HG03460 (cell line): ENCODE measurements around the gene PRKCZ.

Experiments
- ATAC-seq: cut with Tn5 transposase; IDR thresholded peaks from one replicate; pipeline ENCODE4 v1.9.1; 2021; ENCODE audit not compliant: unreplicated experiment

The PRKCZ gene

GRCh38 chr1:2100780-2101108 is 50.5 kb downstream of the PRKCZ start:
- no peak for ATAC-seq

DNA sequence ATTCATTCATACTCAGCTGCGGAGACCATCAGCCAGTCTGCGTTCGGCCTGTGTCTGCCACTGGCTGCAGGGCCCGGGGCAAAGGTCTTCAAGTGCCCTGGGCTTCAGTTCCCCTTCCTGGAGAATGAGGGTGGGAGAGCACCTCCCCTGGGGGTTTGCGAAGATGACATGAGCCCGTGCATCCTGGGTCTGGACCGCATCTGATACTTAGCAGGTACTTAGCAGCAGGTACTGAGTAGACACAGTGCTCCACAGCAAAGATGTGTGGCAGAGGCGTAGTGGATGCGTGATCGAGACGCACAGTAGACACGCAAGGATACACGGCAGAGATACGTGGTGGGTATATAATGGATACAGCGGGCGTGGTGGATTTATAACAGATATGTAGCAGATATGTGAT is 51.3 kb downstream of the PRKCZ start:
- no peak for ATAC-seq

- no peak for ATAC-seq
Measured at GRCh38 chr1:2101946-2102345, 51.7 kb downstream of the PRKCZ start.

DNA sequence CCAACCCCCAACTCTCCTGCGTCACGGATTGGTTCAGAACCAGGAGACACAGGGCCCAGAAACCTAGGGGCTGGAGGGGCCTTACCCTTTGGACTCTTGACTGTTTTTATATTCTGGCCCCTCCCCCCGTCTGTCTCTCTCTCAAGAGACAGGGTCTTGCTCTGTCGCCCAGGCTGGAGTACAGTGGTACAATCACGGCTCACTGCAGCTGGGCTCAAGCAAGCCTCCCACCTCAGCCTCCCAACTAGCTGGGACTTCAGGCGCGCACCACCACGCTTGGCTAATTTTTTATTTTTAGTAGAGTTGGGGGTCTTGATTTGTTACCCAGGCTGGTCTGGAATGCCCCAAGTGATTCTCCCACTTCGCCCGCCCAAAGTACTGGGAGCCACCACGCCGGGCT is 52.5 kb downstream of the PRKCZ start:
- no peak for ATAC-seq

DNA sequence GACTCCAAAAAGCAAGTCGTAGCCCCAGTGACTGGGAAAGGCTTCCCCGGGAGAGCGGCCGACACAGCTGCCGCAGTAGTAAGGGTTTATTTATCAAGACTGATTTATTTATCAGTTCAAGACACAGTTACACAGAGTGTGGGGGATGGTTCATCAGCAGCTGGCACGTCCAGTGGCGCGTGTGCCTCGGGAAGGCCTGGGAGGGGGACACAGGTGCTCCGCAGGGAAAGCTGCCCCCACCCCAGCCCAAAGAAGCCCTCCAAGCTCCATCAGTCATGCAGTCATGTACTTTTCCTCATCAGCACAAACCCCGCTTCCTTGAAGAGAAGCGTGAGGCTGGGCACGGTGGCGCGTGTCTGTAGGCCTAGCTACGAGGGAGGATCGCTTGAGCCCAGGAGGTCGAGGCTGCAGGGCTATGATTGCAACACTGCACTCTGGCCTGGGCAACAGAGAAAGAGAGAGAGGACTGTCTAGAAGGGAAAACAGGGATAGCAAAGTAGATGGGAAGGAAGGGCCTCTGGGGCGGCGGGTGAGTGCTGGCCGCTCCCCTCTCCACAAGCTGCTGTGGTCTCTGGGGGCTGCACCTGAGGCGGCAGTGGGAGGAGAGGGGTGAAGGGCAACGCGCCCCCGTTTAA is 53.2 kb downstream of the PRKCZ start:
- no peak for ATAC-seq

DNA sequence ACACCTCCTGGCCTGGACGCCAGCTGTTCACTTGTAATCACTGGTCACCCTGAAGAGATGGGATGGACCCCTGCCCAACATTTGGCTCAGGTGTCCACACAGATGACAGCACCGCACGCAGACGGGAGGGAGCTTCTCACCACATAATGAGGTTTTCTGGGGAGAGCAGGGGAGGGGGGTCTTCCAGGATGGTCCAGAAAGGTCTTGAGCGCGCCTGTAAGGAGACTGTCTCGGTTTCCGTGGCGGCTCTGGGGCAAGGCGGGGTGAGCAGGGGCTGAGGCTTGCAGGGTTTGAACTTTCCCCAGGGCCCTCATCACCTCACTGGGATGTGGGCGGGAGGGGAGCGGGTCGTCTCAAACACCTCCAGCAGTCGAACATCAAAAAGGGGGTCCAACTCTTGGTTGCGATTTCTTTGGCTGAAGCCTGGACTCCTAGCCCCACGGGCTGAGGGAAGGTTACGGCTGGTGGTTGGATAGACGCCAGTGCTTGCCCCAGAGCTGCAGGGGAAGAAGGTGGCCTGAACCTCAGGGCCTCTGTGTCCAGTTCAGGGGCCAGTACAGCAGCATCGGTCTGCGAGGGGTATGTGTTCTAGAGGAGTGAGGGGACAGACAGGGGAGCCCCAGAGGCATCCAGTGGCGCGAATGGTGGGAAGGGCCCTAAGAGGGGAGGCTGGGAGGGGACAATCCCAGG is 53.8 kb downstream of the PRKCZ start:
- ATAC-seq = no peak

DNA sequence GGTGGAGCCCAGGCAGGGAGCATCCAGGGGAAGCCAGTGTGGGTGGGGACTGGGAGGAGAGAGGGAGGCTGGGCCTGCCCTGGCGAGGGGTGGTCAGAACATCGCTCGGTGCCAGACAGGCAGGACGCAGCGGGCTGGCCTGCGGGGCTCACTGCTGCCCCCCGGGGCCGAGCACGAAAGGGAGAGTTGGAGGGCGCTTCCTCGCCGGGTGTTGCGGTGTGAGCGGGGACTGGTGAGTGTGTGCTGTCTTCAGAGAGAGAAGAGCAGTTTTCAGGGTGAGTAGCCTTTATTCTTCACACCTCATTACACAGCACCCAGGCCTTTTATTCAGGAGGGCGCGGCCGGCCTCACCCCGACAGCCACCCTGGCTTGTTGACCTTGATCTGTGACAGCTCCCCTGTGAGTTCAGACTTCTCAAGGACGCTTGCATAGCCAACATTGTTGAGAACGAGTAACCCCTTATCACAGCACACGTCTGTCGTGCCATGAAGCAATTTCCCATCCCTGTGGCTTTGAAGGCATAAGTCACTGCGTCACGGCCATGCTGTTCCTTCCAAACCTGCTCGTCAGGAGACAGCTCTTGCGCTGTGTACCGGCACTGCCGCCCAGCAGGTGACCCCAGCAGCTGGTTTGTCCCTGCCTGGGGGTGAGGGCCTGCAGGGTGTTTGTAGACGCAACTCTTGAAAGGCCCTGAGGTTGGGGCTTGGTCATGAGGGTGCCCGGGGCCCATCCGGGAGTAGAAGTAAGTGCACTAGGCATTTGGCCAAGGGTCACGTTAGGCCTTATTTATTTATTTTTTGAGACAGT is 54.6 kb downstream of the PRKCZ start:
- no peak for ATAC-seq

- ATAC-seq = no peak
Measured at GRCh38 chr1:2105781-2106524, 55.7 kb downstream of the PRKCZ start.

DNA sequence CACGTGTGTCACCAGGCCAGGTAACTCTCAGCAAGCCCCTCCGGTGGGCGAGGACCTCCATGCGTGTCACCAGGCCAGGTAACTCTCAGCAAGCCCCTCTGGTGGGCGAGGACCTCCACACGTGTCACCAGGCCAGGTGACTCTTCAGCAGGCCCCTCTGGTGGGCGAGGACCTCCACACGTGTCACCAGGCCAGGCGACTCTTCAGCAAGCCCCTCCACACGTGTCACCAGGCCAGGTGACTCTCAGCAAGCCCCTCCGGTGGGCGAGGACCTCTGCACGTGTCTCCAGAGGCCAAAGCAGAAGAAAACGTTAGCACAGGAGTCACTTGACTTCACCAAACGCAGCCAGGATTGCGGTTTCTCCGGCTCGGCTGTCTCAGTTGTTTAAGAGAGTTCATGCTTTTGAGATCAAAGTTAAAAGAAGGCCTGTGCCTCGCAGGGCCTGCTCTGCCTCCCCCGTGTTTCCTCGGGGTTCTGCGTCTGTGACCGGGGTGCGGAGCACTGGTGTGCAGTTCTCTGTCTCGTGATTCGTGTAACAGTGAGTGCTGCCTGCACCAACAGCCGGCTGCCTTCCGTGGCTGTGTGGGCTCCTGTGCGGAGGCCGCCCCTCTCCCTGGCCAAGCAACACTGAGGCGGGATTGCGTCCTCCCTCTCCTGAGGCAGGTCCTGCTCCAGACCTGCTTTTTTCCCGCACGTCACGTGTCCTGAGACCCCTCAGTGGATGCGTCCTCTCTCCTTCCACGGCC is 56.6 kb downstream of the PRKCZ start:
- no peak for ATAC-seq

DNA sequence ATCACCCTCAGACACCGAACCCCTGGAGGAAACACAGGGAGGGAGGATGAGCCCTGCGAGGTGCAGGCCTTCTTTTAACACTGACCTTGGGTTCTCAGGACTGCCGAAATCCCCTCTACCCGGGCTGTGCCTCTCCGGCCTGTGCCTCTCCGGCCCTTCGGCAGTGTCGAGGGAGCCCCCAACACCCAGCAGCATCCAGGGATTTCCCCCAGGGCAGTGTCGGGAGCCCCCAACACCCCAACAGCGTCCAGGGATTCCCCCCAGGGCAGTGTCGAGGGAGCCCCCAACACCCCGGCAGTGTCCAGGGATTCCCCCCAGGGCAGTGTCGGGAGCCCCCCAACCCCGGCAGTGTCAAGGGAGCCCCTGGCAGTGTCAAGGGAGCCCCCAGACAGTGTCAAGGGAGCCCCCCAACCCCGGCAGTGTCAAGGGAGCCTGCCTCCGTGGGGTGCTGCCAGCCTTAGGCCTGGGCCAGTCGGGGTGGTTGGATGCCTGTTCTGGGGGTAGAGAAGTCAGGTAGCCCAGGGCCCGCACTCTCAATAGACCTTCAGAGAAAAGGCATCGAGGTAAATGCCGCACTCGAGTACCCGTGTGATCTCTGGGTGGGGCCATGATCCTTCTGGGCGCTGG is 57.5 kb downstream of the PRKCZ start:
- no peak for ATAC-seq

DNA sequence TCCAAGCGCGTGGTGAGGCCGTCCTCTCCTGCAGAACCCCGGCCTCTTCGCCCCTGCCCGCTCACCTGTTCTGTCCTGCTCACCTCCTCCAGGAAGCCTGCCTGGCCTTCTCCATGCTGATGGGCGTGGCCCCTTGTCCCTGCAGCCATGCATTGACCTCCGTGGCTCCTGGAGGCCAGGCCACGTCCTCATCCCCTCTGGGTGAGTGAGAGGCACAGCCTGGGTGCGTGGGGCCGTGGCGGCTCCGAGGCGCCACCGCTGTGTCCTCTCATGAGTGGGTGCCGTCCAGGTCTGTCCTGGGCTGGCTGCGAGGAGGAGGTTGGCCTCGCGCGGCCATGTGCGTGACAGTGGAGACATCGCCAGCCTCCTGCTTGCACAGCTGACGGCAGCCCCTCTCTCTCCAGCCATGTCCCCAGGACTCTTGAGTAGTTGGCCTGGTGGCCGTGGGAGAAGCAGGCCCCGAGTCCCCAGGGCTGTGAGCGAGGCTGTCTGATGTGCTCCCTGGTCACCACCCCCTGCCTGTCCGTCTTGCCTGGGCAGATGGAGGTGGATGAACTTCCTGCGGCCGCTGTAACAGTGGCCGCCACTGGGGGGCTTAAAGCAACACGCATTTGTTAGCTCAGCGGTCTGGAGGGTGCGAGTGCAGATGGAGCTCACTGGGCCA is 58.1 kb downstream of the PRKCZ start:
- no peak for ATAC-seq

- no peak for ATAC-seq
Measured at GRCh38 chr1:2108877-2109580, 58.8 kb downstream of the PRKCZ start.

DNA sequence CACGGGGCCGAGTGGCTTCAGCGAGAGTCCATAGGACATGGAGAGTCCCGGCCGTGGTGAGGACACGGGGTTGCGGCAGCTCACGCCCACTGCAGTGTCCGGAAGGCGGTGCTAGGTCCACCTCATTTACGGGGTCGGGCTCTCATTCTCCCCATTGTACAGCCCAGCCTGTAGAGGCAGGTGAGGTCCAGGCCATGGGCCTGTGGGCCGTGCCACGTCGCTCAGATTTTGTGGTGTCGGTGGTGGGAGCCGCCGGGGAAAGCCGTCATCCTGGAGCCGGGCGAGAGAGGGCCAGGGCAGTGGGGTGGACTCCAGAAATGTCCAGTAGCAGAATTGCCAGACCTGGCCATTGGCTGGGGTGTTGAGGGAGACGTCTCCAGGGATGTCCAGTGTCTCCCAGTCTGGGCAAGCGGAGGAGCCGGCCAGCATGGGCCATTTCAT is 59.4 kb downstream of the PRKCZ start:
- no peak for ATAC-seq

DNA sequence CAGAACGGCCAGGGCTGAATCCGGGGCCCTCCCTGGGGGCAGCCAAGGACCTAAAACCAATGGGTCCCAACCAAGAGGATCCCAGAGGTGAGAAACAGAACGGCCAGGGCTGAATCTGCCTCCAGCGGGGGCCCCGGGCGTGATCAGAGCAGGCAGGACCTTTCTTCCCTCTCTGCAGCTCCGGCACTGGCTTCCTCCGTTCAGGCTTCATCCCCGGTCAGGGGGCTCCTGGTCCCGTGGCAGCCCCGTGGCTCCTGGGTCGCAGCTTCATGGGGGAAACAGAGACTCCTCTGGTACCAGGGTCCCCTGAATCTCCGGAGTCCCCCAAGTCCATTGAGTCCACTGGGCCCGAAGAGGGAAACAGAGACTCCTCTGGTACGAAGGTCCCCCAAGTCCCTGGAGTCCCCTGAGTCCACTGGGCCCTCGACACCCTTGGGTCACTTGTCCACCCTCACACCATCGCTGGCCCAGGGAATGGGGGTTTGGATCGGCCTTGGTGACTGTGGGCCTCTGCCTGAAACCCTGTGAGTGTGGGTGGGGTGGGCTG is 60.1 kb downstream of the PRKCZ start:
- ATAC-seq = no peak

DNA sequence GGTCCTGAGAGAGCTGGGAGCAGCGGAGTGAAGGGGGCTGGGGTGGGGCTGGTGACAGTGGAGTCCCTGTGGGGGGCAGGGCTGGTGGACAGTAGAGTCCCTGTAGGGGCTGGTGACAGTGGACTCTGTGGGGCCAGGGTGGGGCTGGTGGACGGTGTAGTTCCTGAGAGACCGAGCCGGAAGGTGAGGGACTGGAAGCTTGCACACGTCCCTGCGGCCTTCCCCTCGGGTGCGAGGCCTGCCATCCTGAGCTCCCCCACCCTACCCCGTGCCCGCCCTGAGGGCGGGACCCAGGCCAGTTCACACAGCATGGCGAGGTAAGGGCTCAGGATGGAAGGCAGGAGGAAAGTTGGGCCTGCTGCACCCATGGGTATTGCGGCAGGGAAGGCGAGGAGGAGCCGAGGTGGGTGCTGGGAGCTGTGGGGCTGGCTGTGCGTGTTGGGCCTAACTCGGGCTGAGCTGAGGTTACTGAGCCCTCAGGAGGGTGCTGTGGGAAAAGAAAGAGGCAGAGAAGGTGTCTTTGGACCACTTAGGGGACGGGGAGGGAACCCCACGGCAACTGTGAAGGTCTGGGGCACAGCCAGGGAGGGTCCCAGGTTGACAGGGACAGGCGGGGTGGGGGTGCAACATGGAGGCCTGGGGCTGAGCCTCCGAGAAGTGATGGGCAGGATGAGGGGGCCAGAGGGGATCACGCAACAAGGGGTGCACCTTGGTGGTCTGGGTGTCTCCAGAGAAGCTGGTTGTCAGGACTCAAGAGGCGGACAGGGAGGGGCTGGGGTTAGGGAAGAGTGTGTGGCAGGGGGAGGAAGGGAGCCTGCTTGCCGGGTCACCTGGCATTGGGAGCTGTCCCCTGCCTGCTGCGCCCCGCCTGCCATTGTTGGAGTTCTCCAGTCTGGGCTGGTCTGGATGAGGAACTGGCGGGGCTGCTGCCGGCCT is 60.8 kb downstream of the PRKCZ start:
- ATAC-seq = no peak

DNA sequence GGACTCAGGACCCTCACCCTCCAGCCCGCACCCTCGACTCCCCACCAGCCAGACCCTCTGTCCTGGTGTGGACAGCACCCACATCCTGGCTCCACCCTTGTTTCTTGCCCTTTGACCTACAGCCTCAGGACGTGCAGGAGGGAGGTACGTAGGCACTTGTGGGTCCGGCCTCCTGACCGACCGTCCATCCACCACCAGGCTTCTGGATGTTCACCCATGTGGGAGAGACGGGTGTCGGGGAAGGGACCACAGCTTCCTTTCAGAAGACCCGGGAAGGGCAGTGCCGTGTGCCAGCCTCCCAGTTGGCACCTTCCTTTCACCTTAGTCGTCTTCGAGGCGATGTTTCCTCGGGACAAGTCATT is 61.4 kb downstream of the PRKCZ start:
- no peak for ATAC-seq

DNA sequence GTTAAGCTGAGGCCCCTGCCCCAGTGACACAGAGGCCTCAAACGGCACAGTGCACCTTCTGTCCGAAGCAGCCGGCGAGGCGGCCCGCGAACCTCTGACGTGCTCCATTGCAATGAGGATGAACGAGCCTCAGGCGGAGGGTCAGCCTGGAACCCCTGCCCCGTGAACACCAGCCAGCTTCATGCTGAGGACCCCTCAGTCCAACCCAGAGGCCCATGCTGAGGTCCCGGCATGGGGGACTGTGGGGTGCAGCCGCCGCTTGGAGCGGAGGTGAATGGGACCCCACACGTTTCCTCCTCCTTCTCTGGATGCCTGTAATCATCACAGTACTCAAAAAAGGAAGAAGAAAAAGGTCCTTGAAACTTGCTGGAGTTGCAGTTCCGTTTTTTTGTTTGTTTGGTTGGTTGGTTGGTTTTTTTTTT is 62.1 kb downstream of the PRKCZ start:
- no peak for ATAC-seq

- ATAC-seq = no peak
Measured at GRCh38 chr1:2113620-2114135, 63.5 kb downstream of the PRKCZ start.
